IMR-90 (cell line): ENCODE data around the gene ROBO1. TPM values are rescaled to one million over a fixed set of nuclear protein-coding genes. Genes with fewer than 3 reads are reported as not detected.

Experiments used
- ATAC-seq: fragments of 200-7000 bp; cut with Tn5 transposase; 2 replicates; pipeline ENCODE4 v1.9.1; 2020; ENCODE audit warnings: low read depth, mild to moderate bottlenecking, moderate library complexity
- BruUV-seq: library from RNA; stranded (reverse); fragments of 400-500 nt; replicated peaks from 2 replicates; lab custom pipeline; 2021; lab: Mats Ljungman, UMichigan
- CTCF ChIA-PET: fragments of 300-600 bp; formaldehyde crosslinking; extraction: SDS; loops from one replicate; lab custom pipeline; 2021; ENCODE audit warnings: antibody characterized with exemption; lab: Yijun Ruan, JAX
- POLR2A ChIA-PET: fragments of 300-600 bp; sonication (Branson Sonifier 250); formaldehyde crosslinking; loops from one replicate; lab custom pipeline; 2022; ENCODE audit warnings: antibody characterized with exemption; ENCODE audit not compliant: unreplicated experiment; lab: Charles Lee
- DNase-seq: peaks from one replicate; pipeline ENCODE4 v3.0.0; 2013
- H2AFZ ChIP-seq: replicated peaks from 2 replicates; pipeline ENCODE3; 2013; ENCODE audit warnings: low read length, mild to moderate bottlenecking; ENCODE audit not compliant: poor library complexity
- H2AK5ac ChIP-seq: 2 replicates; pipeline ENCODE4 v1.6.1; 2013; ENCODE audit warnings: low read depth, low read length, inconsistent platforms
- H2AK9ac ChIP-seq: replicated peaks from 2 replicates; pipeline ENCODE3; 2013; ENCODE audit warnings: mild to moderate bottlenecking, low read depth, low read length, moderate library complexity; ENCODE audit not compliant: poor library complexity
- H2BK120ac ChIP-seq: 2 replicates; pipeline ENCODE4 v1.6.1; 2013; ENCODE audit warnings: low read depth, low read length, inconsistent platforms
- H2BK15ac ChIP-seq: 3 replicates; pipeline ENCODE4 v1.6.1; 2013; ENCODE audit warnings: low read depth, low read length, inconsistent platforms
- H2BK20ac ChIP-seq: 2 replicates; pipeline ENCODE4 v1.6.1; 2013; ENCODE audit warnings: low read depth, mild to moderate bottlenecking, inconsistent platforms, low read length, moderate library complexity
- H2BK5ac ChIP-seq: 2 replicates; pipeline ENCODE4 v1.6.1; 2013; ENCODE audit warnings: mild to moderate bottlenecking, low read depth, low read length, inconsistent platforms; ENCODE audit not compliant: poor library complexity, severe bottlenecking
- H3K14ac ChIP-seq: replicated peaks from 2 replicates; pipeline ENCODE4 v1.6.1; 2013; ENCODE audit warnings: low read depth, low read length, inconsistent platforms
- H3K18ac ChIP-seq: 2 replicates; pipeline ENCODE4 v1.6.1; 2013; ENCODE audit warnings: low read depth, low read length, control low read depth
- H3K23ac ChIP-seq: 2 replicates; pipeline ENCODE4 v1.6.1; 2013; ENCODE audit warnings: low read depth, low read length, inconsistent platforms
- H3K27ac ChIP-seq: 2 replicates; pipeline ENCODE4 v1.5.1; 2013; ENCODE audit warnings: mild to moderate bottlenecking, control low read depth, low read length; ENCODE audit not compliant: insufficient read depth
- H3K27me3 ChIP-seq: 2 replicates; pipeline ENCODE4 v1.6.1; 2013; ENCODE audit warnings: low read length; ENCODE audit not compliant: control insufficient read depth, insufficient read depth
- H3K36me3 ChIP-seq: 2 replicates; pipeline ENCODE4 v1.6.1; 2013; ENCODE audit warnings: low read length, mixed read lengths; ENCODE audit not compliant: control insufficient read depth, insufficient read depth
- H3K4ac ChIP-seq: 2 replicates; pipeline ENCODE4 v1.6.1; 2013; ENCODE audit warnings: low read depth, low read length, inconsistent platforms
- H3K4me1 ChIP-seq: 2 replicates; pipeline ENCODE4 v1.6.1; 2013; ENCODE audit warnings: low read length, mixed read lengths; ENCODE audit not compliant: control insufficient read depth, insufficient read depth
- H3K4me2 ChIP-seq: 2 replicates; pipeline ENCODE4 v1.6.1; 2013; ENCODE audit warnings: low read depth, mild to moderate bottlenecking, control low read depth, low read length, moderate library complexity
- H3K4me3 ChIP-seq: 2 replicates; pipeline ENCODE4 v1.5.1; 2013; ENCODE audit warnings: low read depth, mild to moderate bottlenecking, control low read depth, low read length, moderate library complexity; ENCODE audit not compliant: insufficient read depth
- H3K56ac ChIP-seq: 2 replicates; pipeline ENCODE4 v1.6.1; 2013; ENCODE audit warnings: low read length, inconsistent platforms; ENCODE audit not compliant: insufficient read depth; ENCODE audit errors: extremely low read depth
- H3K79me1 ChIP-seq, 2 experiments: 2 replicates each; pipeline ENCODE4 v1.6.1; 2013; ENCODE audit warnings: low read length in 2 of 2, inconsistent platforms in 1 of 2, low read depth in 1 of 2
- H3K9ac ChIP-seq: 2 replicates; pipeline ENCODE4 v1.6.1; 2013; ENCODE audit warnings: low read depth, low read length, control low read depth
- H3K9me1 ChIP-seq: 2 replicates; pipeline ENCODE4 v1.6.1; 2013; ENCODE audit warnings: low read length, inconsistent platforms; ENCODE audit not compliant: insufficient read depth
- H3K9me3 ChIP-seq: 2 replicates; pipeline ENCODE4 v1.6.1; 2013; ENCODE audit warnings: low read length; ENCODE audit not compliant: control insufficient read depth, insufficient read depth
- H4K20me1 ChIP-seq: 2 replicates; pipeline ENCODE4 v1.6.1; 2013; ENCODE audit warnings: low read length, inconsistent platforms; ENCODE audit not compliant: insufficient read depth
- H4K5ac ChIP-seq: 2 replicates; pipeline ENCODE4 v1.6.1; 2013; ENCODE audit warnings: mild to moderate bottlenecking, low read depth, low read length, control low read depth
- H4K8ac ChIP-seq, 2 experiments: 2 replicates each; pipeline ENCODE4 v1.6.1; 2013; ENCODE audit warnings: low read depth in 2 of 2, low read length in 2 of 2, control low read depth in 1 of 2, inconsistent platforms in 1 of 2
- H4K91ac ChIP-seq: 2 replicates; pipeline ENCODE4 v1.6.1; 2013; ENCODE audit warnings: low read depth, low read length, inconsistent platforms; ENCODE audit not compliant: insufficient read depth
- BHLHE40 ChIP-seq: fragments of 150-350 bp; IDR thresholded peaks from 2 replicates; pipeline ENCODE4 v1.6.1; 2016; ENCODE audit warnings: mild to moderate bottlenecking, low read depth, low read length
- CEBPB ChIP-seq: IDR thresholded peaks from 2 replicates; pipeline ENCODE4 v1.6.1; 2012; ENCODE audit warnings: low read depth, low read length, improper control_type of control experiment
- CHD1 ChIP-seq: IDR thresholded peaks from 2 replicates; pipeline ENCODE4 v1.6.1; 2012; ENCODE audit warnings: low read depth, low read length, improper control_type of control experiment
- FOS ChIP-seq: fragments of 150-350 bp; IDR thresholded peaks from 2 replicates; pipeline ENCODE4 v1.6.1; 2016; ENCODE audit warnings: low read depth, low read length
- MAFK ChIP-seq: IDR thresholded peaks from 2 replicates; pipeline ENCODE4 v1.6.1; 2012; ENCODE audit warnings: low read depth, low read length, improper control_type of control experiment
- MAZ ChIP-seq: IDR thresholded peaks from 2 replicates; pipeline ENCODE4 v1.6.1; 2012; ENCODE audit warnings: low read depth, mild to moderate bottlenecking, low read length, improper control_type of control experiment, moderate library complexity, borderline replicate concordance
- NFE2L2 ChIP-seq: fragments of 150-350 bp; IDR thresholded peaks from 2 replicates; pipeline ENCODE4 v1.6.1; 2016; ENCODE audit warnings: low read depth, mild to moderate bottlenecking, low read length
- POLR2A ChIP-seq: IDR thresholded peaks from 2 replicates; pipeline ENCODE4 v1.6.1; 2012; ENCODE audit warnings: mild to moderate bottlenecking, low read depth, low read length
- RAD21 ChIP-seq: IDR thresholded peaks from 2 replicates; pipeline ENCODE4 v1.6.1; 2012; ENCODE audit warnings: low read length, improper control_type of control experiment
- RCOR1 ChIP-seq: IDR thresholded peaks from 2 replicates; pipeline ENCODE4 v1.6.1; 2012; ENCODE audit warnings: mild to moderate bottlenecking, low read length, improper control_type of control experiment; ENCODE audit not compliant: insufficient replicate concordance
- RFX5 ChIP-seq: IDR thresholded peaks from 2 replicates; pipeline ENCODE4 v1.8.0; 2012; ENCODE audit warnings: low read depth, mild to moderate bottlenecking, low read length, moderate library complexity
- SMC3 ChIP-seq: fragments of 150-350 bp; IDR thresholded peaks from 2 replicates; pipeline ENCODE4 v1.6.1; 2016; ENCODE audit warnings: low read depth, mild to moderate bottlenecking, antibody characterized with exemption, low read length, moderate library complexity
- WGBS, 2 experiments: methylation state at CpG; one replicate each; pipeline versions ENCODE4 v1.1.5 to v1.1.7; 2013; ENCODE audit warnings: missing lambda C conversion rate in 2 of 2; ENCODE audit not compliant: insufficient read length in 1 of 2; ENCODE audit errors: extremely low coverage in 2 of 2; 5-methylcytosine and 5-hydroxymethylcytosine counted together
- dilution Hi-C: fragments of 300-500 bp; cut with HindIII; formaldehyde crosslinking; loops from one replicate; pipeline ENCODE4 v1.14.3; 2018; ENCODE audit warnings: low sequenced_read_pairs; ENCODE audit not compliant: unreplicated experiment
- in situ Hi-C: fragments of 300-500 bp; cut with MboI; formaldehyde crosslinking; loops from 3 replicates; pipeline ENCODE4 v1.14.3; 2019; ENCODE audit warnings: low sequenced_read_pairs, inconsistent platforms, mixed read lengths
- intact Hi-C: fragments of 100-400 bp; cut with micrococcal nuclease; formaldehyde crosslinking; loops from 2 replicates; pipeline ENCODE4 v1.10.0; 2022
- polyA plus RNA-seq, 3 experiments: library from polyadenylated mRNA; depleted of rRNA; stranded (reverse); fragments of >200 nt; gene quantifications; 2 replicates each; pipeline ENCODE4 v1.2.3, GENCODE V29; 2012; ENCODE audit warnings: low replicate concordance in 1 of 3
- total RNA-seq: library from RNA; depleted of rRNA; stranded (reverse); fragments of >200 nt; gene quantifications from 2 replicates; pipeline ENCODE4 v1.2.3, GENCODE V29; 2012
- TF ChIP-seq, protein P1 (sequence below): fragments of 150-350 bp; IDR thresholded peaks from 2 replicates; pipeline ENCODE4 v1.6.1; 2016; ENCODE audit warnings: low read depth, mild to moderate bottlenecking, low read length, moderate library complexity, borderline replicate concordance
- TF ChIP-seq, protein P2 (sequence below): conservative IDR thresholded peaks from 2 replicates; pipeline ENCODE4 v1.5.1; 2012; ENCODE audit warnings: mild to moderate bottlenecking, low read depth, low read length, improper control_type of control experiment

The ROBO1 gene
- total and polyA plus RNA-seq, 2 of the 4 experiments (the other 2 are of a cell fraction) = 24.1 to 53.9 TPM

DNA sequence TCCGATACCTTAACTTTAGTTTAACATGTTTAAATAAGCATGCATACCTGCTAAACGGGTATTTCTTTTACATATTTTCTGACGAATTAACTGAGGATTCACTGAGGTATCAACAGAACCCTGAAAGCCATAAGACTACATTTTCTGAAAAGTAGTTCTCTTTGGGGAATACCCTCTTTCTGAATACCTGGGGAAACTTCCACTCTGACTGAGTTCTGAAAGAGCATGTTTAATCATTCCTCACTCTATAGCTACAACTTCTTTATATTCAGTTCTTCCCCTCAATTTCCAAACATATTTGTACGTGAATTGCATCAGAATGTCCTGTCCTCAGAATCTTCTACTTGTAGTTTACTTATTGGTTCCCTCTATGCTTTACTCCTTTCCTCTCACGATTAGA, 403.0 kb downstream of the ROBO1 start:
- Histone ChIP-seq H3K9me1 (no peaks in the 10 kb centered on the region), H3K4me1 (peaks cover 6% of the 10 kb centered on the region; the same call in 1 of the 2 replicates), H2BK120ac (no peak overlapping the region), H3K56ac (no peak overlapping the region), H3K4ac (no peak overlapping the region), H3K27me3 (no peaks in the 10 kb centered on the region), H2BK20ac (no peak overlapping the region), H4K91ac (no peak overlapping the region), H4K5ac (no peak overlapping the region), H3K23ac (no peak overlapping the region), H4K8ac (no peak overlapping the region), H3K14ac (no peak overlapping the region), H3K9me3 (no peaks in the 10 kb centered on the region), H2AK5ac (no peak overlapping the region), H3K27ac (no peak overlapping the region), H3K4me2 (no peak overlapping the region), H3K18ac (no peak overlapping the region), H2AFZ (no peak overlapping the region), H2AK9ac (no peak overlapping the region), H3K79me1 (no peaks in the 10 kb centered on the region), H4K20me1 (no peaks in the 10 kb centered on the region), H2BK15ac (0 out of 3 replicates have a peak overlapping the region, but pooled peaks have one; percentile 60), H3K4me3 (no peak overlapping the region), H3K36me3 (no peaks in the 10 kb centered on the region), H3K9ac (no peak overlapping the region), H2BK5ac (no peak overlapping the region)
- DNase-seq (no peak), ATAC-seq (no peak)
- in situ Hi-C loops (loop anchor here (10.0 kb wide), 1 partner anchor 700 kb away; no protein-coding TSS in a partner anchor), dilution Hi-C loops (no loop called here), intact Hi-C loops (loop anchor here (5.0 kb wide), 2 partner anchors 133 to 347 kb away; no protein-coding TSS in a partner anchor)
- 100% methylated on average over 1 of the region's 5 CpGs; no CpG with 5 or more reads in 1 of the 2 experiments for WGBS, 2 experiments
- POLR2A ChIA-PET = interaction anchor here (0.6 kb wide), 1 partner anchor 241 kb away, joined by 3 read pairs; no protein-coding TSS in a partner anchor
- CTCF ChIA-PET = no interaction called here
- BruUV-seq = no TSS peak
- no peak for TF ChIP-seq RFX5
- TF ChIP-seq POLR2A = no peak
- no peak for TF ChIP-seq MAFK
- TF ChIP-seq BHLHE40 = no peak
- no peak for TF ChIP-seq MAZ
- TF ChIP-seq CEBPB = no peak
- no peak for TF ChIP-seq FOS
- TF ChIP-seq RCOR1 = no peak
- no peak for TF ChIP-seq CHD1
- TF ChIP-seq, protein P1, sequence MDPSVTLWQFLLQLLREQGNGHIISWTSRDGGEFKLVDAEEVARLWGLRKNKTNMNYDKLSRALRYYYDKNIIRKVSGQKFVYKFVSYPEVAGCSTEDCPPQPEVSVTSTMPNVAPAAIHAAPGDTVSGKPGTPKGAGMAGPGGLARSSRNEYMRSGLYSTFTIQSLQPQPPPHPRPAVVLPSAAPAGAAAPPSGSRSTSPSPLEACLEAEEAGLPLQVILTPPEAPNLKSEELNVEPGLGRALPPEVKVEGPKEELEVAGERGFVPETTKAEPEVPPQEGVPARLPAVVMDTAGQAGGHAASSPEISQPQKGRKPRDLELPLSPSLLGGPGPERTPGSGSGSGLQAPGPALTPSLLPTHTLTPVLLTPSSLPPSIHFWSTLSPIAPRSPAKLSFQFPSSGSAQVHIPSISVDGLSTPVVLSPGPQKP = no peak
- no peak for TF ChIP-seq RAD21
- TF ChIP-seq NFE2L2 = no peak
- TF ChIP-seq, protein P2, sequence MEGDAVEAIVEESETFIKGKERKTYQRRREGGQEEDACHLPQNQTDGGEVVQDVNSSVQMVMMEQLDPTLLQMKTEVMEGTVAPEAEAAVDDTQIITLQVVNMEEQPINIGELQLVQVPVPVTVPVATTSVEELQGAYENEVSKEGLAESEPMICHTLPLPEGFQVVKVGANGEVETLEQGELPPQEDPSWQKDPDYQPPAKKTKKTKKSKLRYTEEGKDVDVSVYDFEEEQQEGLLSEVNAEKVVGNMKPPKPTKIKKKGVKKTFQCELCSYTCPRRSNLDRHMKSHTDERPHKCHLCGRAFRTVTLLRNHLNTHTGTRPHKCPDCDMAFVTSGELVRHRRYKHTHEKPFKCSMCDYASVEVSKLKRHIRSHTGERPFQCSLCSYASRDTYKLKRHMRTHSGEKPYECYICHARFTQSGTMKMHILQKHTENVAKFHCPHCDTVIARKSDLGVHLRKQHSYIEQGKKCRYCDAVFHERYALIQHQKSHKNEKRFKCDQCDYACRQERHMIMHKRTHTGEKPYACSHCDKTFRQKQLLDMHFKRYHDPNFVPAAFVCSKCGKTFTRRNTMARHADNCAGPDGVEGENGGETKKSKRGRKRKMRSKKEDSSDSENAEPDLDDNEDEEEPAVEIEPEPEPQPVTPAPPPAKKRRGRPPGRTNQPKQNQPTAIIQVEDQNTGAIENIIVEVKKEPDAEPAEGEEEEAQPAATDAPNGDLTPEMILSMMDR = no peak
- no peak for TF ChIP-seq SMC3
